NCI-H2029 (cell line): ENCODE measurements around the gene NLRP1.

ENCODE experiments used
- DNase-seq: peaks from one replicate; lab custom pipeline; 2025; lab: John Stamatoyannopoulos, UW

NLRP1 gene

GRCh38 chr17:5557485-5557884 lies 26.8 kb downstream of the NLRP1 start:
- no peak for DNase-seq

- no peak for DNase-seq
Measured at GRCh38 chr17:5555254-5555653, 29.1 kb downstream of the NLRP1 start.

- DNase-seq, result no peak
Measured at GRCh38 chr17:5553479-5553878, 30.8 kb downstream of the NLRP1 start.

GRCh38 chr17:5552841-5553240 lies 31.5 kb downstream of the NLRP1 start:
- no peak for DNase-seq

GRCh38 chr17:5545051-5545987 lies 39.0 kb downstream of the NLRP1 start:
- no peak for DNase-seq

GRCh38 chr17:5544115-5544514 lies 40.2 kb downstream of the NLRP1 start:
- DNase-seq, result no peak

GRCh38 chr17:5541610-5542202 lies 42.6 kb downstream of the NLRP1 start:
- DNase-seq, result no peak

- DNase-seq, result no peak
Measured at GRCh38 chr17:5540321-5540720, 44.0 kb downstream of the NLRP1 start.

- no peak for DNase-seq
Measured at GRCh38 chr17:5539286-5539685, 45.0 kb downstream of the NLRP1 start.

- no peak for DNase-seq
Measured at GRCh38 chr17:5536866-5537650, 47.3 kb downstream of the NLRP1 start.

- DNase-seq, result no peak
Measured at GRCh38 chr17:5535436-5535835, 48.9 kb downstream of the NLRP1 start.

- no peak for DNase-seq
Measured at GRCh38 chr17:5533486-5534315, 50.6 kb downstream of the NLRP1 start.

GRCh38 chr17:5532581-5532980 lies 51.7 kb downstream of the NLRP1 start:
- DNase-seq, result no peak

- DNase-seq, result no peak
Measured at GRCh38 chr17:5531085-5531418, 53.3 kb downstream of the NLRP1 start.

- no peak for DNase-seq
Measured at GRCh38 chr17:5530265-5531084, 53.8 kb downstream of the NLRP1 start.

- DNase-seq, result no peak
Measured at GRCh38 chr17:5527601-5528250, 56.6 kb downstream of the NLRP1 start.

GRCh38 chr17:5526821-5527598 lies 57.3 kb downstream of the NLRP1 start:
- DNase-seq, result no peak

GRCh38 chr17:5523249-5523648 lies 61.1 kb downstream of the NLRP1 start:
- DNase-seq, result no peak

GRCh38 chr17:5522476-5522875 lies 61.8 kb downstream of the NLRP1 start:
- no peak for DNase-seq
